ENCODE results near the gene TMEM204. TPM values are rescaled to one million over a fixed set of nuclear protein-coding genes. Genes with fewer than 3 reads are reported as not detected.

The TMEM204 gene
- polyA plus RNA-seq, 1 of the 3 experiments (the other 2 are of a cell fraction) = 2.3 TPM

DNA sequence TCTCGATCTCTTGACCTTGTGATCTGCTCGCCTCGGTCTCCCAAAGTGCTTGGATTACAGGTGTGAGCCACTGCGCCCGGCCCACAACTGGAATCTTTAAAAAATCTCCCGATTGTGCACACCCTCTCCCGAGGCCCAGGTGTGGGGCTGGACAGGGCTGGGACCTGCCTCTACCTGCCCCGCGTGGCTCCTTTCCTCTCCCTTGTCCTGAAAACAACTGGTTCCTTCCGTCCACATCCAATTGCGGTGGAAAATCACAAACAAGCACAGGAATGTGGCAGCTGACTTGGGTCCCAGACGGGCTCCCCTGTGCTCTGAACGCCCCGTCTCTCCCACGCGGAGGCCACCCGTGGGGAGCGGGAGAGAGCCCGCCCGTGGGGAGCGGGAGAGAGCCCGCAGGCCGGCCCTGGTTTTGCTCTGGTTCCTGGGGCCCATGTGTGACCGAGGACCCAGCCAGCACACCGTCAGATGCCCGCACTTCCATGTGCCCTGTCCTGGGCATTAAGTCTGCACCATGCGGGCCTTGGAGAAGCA is 3.0 kb upstream of the TMEM204 start:
- CTCF ChIA-PET = interaction anchor here (0.6 to 1.7 kb wide), 2 partner anchors 36 to 226 kb away, joined by 3 to 5 read pairs; no protein-coding TSS in a partner anchor
- Histone ChIP-seq H3K9ac (no peak overlapping the region), H2AFZ (ENCODE audit: low read depth) (0 out of 2 replicates have a peak overlapping the region, but pooled peaks have one; percentile 65), H3K4me3 (ENCODE audit: low read depth in 2 of 2, low read length in 1 of 2) (no peak overlapping the region), H3K27me3 (ENCODE audit: insufficient read depth) (no peaks in the 10 kb centered on the region), H3K79me2 (ENCODE audit: insufficient read depth) (no peaks in the 10 kb centered on the region), H3K27ac (ENCODE audit: low read depth in 2 of 2, low read length in 1 of 2) (peak overlapping the region; percentile 66 to 95; a peak in 3 of 4 replicates), H4K20me1 (ENCODE audit: insufficient read depth) (no peaks in the 10 kb centered on the region), H3K9me2 (no peaks in the 10 kb centered on the region), H3K4me1 (ENCODE audit: control insufficient read depth in 1 of 2, insufficient read depth in 2 of 2, low read depth in 1 of 2, low read length in 1 of 2) (peaks cover 5 to 54% of the 10 kb centered on the region in 2 experiments; a peak in 2 of 4 replicates), H3K9me3 (no peaks in the 10 kb centered on the region), H3K36me3 (replicated peaks in 1 of 2; ENCODE audit: control insufficient read depth in 1 of 2, insufficient read depth in 2 of 2, low read length in 1 of 2) (peaks cover 0 to 2% of the 10 kb centered on the region in 2 experiments), H3F3A (replicated peaks; ENCODE audit: insufficient read depth) (no peaks in the 10 kb centered on the region), H3K4me2 (peak overlapping the region; percentile 47; the same call in 1 of the 2 replicates)
- WGBS (ENCODE audit: low lambda C conversion rate) = 98% methylated on average over 23 of the region's 27 CpGs
- POLR2A ChIA-PET = interaction anchor here (0.6 to 0.8 kb wide), 2 partner anchors 195 to 296 kb away, joined by 3 read pairs; partner anchors contain the start of genes FAHD1 and HAGH
- DNase-seq = no peak
- TF ChIP-seq, protein P1, sequence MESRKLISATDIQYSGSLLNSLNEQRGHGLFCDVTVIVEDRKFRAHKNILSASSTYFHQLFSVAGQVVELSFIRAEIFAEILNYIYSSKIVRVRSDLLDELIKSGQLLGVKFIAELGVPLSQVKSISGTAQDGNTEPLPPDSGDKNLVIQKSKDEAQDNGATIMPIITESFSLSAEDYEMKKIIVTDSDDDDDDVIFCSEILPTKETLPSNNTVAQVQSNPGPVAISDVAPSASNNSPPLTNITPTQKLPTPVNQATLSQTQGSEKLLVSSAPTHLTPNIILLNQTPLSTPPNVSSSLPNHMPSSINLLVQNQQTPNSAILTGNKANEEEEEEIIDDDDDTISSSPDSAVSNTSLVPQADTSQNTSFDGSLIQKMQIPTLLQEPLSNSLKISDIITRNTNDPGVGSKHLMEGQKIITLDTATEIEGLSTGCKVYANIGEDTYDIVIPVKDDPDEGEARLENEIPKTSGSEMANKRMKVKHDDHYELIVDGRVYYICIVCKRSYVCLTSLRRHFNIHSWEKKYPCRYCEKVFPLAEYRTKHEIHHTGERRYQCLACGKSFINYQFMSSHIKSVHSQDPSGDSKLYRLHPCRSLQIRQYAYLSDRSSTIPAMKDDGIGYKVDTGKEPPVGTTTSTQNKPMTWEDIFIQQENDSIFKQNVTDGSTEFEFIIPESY (IDR thresholded peaks at IDR 0.05; ENCODE audit: borderline replicate concordance, low read depth) = no peak
- no peak for TF ChIP-seq RXRA (IDR thresholded peaks at IDR 0.05; ENCODE audit: borderline replicate concordance, low read depth)
- no peak for TF ChIP-seq RCOR1 (IDR thresholded peaks at IDR 0.05; ENCODE audit: low read length)
- TF ChIP-seq MXI1 (IDR thresholded peaks at IDR 0.05; ENCODE audit: low read depth, low read length) = no peak
- TF ChIP-seq JUND (IDR thresholded peaks at IDR 0.05) = no peak
- TF ChIP-seq GATA2 (CRISPR knock-in tag; IDR thresholded peaks at IDR 0.05) = no peak
- TF ChIP-seq RAD21 (IDR thresholded peaks at IDR 0.05; ENCODE audit: low read length) = no peak
- TF ChIP-seq USF1 (IDR thresholded peaks at IDR 0.05; ENCODE audit: borderline replicate concordance, low read depth) = no peak
- TF ChIP-seq, protein P2, sequence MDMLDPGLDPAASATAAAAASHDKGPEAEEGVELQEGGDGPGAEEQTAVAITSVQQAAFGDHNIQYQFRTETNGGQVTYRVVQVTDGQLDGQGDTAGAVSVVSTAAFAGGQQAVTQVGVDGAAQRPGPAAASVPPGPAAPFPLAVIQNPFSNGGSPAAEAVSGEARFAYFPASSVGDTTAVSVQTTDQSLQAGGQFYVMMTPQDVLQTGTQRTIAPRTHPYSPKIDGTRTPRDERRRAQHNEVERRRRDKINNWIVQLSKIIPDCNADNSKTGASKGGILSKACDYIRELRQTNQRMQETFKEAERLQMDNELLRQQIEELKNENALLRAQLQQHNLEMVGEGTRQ (IDR thresholded peaks at IDR 0.05; ENCODE audit: borderline replicate concordance, low read depth, low read length) = no peak
- TF ChIP-seq SMC3 (IDR thresholded peaks at IDR 0.05; ENCODE audit: low read depth, low read length) = no peak
- no peak for TF ChIP-seq YY1 (IDR thresholded peaks at IDR 0.05; ENCODE audit: low read depth)
- TF ChIP-seq ELF1 (IDR thresholded peaks at IDR 0.05) = no peak
- TF ChIP-seq GABPA (IDR thresholded peaks at IDR 0.05; ENCODE audit: low read depth) = no peak
- no peak for TF ChIP-seq FOSL2 (IDR thresholded peaks at IDR 0.05; ENCODE audit: borderline replicate concordance, low read depth)
- no peak for TF ChIP-seq CHD2 (IDR thresholded peaks at IDR 0.05; ENCODE audit: low read length, partially characterized antibody)
- no peak for TF ChIP-seq EZH2phosphoT487 (IDR thresholded peaks at IDR 0.05; ENCODE audit: borderline replicate concordance, low read depth)
- TF ChIP-seq EP300 (IDR thresholded peaks at IDR 0.05; ENCODE audit: borderline replicate concordance in 1 of 2, low read depth in 1 of 2, low read length in 1 of 2) = no peak
